Activated CD4-positive, alpha-beta T cell treated with anti-CD3 and anti-CD28 coated beads, Interleukin-2, amount 50 U/mL, for 1 hour (primary cell): ENCODE results near the gene PFKM.

Experiments
- DNase-seq: peaks from one replicate; pipeline ENCODE4 v3.0.0-alpha.2; 2020

PFKM gene

DNA sequence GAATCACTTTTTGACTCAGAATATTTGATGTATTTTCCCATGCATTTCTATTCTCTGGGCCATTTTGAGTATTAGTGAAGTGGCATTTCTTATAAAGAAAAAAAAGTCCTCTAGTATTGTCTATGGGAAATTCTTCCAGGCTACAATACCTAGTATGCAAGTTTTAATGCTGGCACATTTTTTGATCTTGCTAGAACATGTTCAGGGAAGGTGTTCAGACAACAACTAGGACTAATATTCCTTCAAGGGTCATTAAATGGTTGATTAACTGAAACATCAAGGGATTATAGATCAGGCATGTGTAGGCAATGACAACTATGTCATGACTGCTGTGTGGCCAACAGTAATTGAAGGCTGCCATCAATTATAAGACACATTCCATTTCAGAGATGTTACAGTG is 71.9 kb downstream of the PFKM start:
- DNase-seq = no peak

DNA sequence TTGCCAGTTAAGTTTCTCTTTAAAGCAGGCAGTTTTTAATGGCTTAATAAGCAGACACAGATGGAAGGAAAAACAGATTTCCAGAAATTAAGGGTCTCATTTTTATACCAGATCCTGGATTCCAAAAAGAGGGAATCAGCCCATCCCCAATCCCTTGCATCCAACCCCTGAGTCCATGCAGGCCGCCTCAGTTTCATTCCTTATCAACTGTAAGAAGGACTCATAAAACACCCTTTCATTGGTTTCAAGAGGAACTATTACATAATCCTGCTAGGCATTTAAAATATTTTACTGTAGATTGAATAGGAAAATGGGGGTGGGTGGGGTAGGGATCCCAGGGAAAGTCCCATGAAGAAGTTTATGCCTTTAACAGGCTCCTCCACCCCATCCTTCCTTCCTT is 73.7 kb downstream of the PFKM start:
- DNase-seq = no peak

DNA sequence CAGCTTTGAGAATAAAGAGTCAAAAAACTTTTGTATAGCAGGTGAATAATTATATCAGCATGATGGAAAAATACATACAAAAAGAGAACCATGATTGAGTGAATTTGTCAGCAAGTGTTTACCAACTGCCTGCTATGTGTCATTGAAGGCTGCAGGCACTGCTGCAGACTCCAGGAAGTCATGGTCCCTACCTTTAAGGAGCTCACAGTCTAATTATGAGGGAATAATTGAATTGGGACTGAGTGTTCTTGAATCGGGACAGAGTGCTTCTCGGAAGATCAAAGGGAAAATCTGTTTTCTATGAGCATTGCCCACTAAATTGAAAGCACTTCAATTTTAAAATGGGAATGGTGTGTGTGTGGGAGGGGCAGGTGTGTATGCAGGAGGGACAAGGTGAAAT is 74.5 kb downstream of the PFKM start:
- DNase-seq = no peak

DNA sequence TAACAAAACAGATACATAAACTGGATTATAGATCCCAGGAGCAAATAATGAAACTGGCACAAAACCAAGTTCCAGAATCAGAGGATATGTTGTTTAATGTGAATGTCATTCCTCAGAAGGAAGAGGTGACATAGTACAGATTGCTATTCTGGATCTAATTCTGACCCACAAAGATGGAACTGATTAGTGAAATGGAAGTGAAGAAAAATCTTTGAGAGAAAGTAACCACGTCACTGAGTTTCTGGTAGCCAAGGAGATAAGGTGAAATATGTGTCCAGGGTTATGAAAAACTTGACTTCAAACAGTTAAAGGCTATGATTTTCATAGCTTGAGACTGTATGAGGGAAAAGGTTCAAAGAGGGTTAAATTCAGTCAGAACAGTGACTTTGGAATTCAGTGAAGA is 75.6 kb downstream of the PFKM start:
- no peak for DNase-seq
